Transverse colon (tissue), 4 donors: ENCODE data around the gene FBXL4.

ENCODE experiments used
- POLR2A ChIP-seq: fragments of 450-650 bp; IDR thresholded peaks from one replicate; pipeline ENCODE4 v1.6.1; 2016; ENCODE audit warnings: antibody characterized with exemption, mild to moderate bottlenecking, moderate library complexity
- POLR2AphosphoS5 ChIP-seq, 3 donors: sonication (generic); formaldehyde crosslinking; IDR thresholded peaks; one replicate each; pipeline ENCODE4 v1.6.1; 2016; ENCODE audit warnings: antibody characterized with exemption in 3 of 3
- TF ChIP-seq, protein P1 (sequence below), 5 experiments: fragments of 200-600 bp in 3 of 5; fragments of 450-650 bp in 2 of 5; sonication (generic) in 3 of 5; IDR thresholded peaks; 1 replicate in 2 of 5; 2 replicates in 3 of 5; pipeline ENCODE4 v1.5.1; 2016 to 2017; ENCODE audit warnings: antibody characterized with exemption in 5 of 5, inconsistent platforms in 3 of 5, mild to moderate bottlenecking in 2 of 5, moderate library complexity in 1 of 5

DNA sequence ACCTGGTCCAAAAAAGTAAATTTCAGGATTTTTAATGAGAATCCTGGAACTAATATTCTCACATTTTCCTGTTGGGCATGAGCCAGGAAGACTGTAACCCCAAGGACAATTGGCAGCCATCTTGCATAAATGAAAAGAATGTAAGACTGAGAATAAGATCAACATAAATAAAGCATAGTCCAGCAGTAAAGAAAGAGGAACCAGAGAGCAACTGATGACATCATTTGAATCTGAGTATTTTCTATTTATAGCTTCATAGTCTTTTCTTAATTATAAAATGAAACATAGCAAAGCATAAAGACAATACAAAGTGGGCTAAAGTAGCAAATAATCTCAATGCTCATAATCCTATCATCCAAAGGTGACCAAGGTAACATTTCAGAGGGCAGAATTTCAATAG, 26.6 kb upstream of the FBXL4 start:
- no peak for TF ChIP-seq POLR2A
- TF ChIP-seq, protein P1, sequence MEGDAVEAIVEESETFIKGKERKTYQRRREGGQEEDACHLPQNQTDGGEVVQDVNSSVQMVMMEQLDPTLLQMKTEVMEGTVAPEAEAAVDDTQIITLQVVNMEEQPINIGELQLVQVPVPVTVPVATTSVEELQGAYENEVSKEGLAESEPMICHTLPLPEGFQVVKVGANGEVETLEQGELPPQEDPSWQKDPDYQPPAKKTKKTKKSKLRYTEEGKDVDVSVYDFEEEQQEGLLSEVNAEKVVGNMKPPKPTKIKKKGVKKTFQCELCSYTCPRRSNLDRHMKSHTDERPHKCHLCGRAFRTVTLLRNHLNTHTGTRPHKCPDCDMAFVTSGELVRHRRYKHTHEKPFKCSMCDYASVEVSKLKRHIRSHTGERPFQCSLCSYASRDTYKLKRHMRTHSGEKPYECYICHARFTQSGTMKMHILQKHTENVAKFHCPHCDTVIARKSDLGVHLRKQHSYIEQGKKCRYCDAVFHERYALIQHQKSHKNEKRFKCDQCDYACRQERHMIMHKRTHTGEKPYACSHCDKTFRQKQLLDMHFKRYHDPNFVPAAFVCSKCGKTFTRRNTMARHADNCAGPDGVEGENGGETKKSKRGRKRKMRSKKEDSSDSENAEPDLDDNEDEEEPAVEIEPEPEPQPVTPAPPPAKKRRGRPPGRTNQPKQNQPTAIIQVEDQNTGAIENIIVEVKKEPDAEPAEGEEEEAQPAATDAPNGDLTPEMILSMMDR (IDR thresholded peaks at IDR 0.05): no peak
- no peak for TF ChIP-seq POLR2AphosphoS5 (IDR thresholded peaks at IDR 0.05)
